Immature natural killer cell (primary cell): Measurements from ENCODE around the gene INPP4A. TPM values are rescaled to one million over a fixed set of nuclear protein-coding genes. Genes with fewer than 3 reads are reported as not detected.

Experiments used
- DNase-seq, 3 donors: peaks; one replicate each; pipeline ENCODE4 v3.0.0; 2022; ENCODE audit warnings: mixed read lengths in 1 of 3
- H3K27ac Mint-ChIP-seq, 6 donors: one replicate each; pipeline ENCODE4 v1.8.0; 2020; ENCODE audit warnings: mixed read lengths in 6 of 6, mild to moderate bottlenecking in 5 of 6, inconsistent platforms in 4 of 6, moderate library complexity in 3 of 6
- H3K27me3 Mint-ChIP-seq, 3 donors: one replicate each; pipeline ENCODE4 v1.8.0; 2020 to 2021; ENCODE audit warnings: low read depth in 3 of 3, mild to moderate bottlenecking in 3 of 3, mixed read lengths in 3 of 3, moderate library complexity in 3 of 3, inconsistent platforms in 1 of 3
- H3K36me3 Mint-ChIP-seq, 3 donors: one replicate each; pipeline ENCODE4 v1.8.0; 2020; ENCODE audit warnings: mixed read lengths in 3 of 3, inconsistent platforms in 2 of 3, mild to moderate bottlenecking in 2 of 3
- H3K4me1 Mint-ChIP-seq, 2 donors: one replicate each; pipeline ENCODE4 v1.8.0; 2020; ENCODE audit warnings: inconsistent platforms in 2 of 2, mild to moderate bottlenecking in 2 of 2, mixed read lengths in 2 of 2, moderate library complexity in 1 of 2
- H3K4me3 Mint-ChIP-seq, 5 donors: one replicate each; pipeline ENCODE4 v1.8.0; 2020; ENCODE audit warnings: mild to moderate bottlenecking in 5 of 5, mixed read lengths in 5 of 5, inconsistent platforms in 3 of 5, moderate library complexity in 3 of 5
- H3K9me3 Mint-ChIP-seq, 6 donors: one replicate each; pipeline ENCODE4 v1.8.0; 2020; ENCODE audit warnings: mild to moderate bottlenecking in 6 of 6, mixed read lengths in 6 of 6, inconsistent platforms in 4 of 6, moderate library complexity in 3 of 6
- polyA plus RNA-seq, 3 donors: library from polyadenylated mRNA; unstranded; fragments of 300-500 nt; fragmentation: Illumina TruSeq; gene quantifications; one replicate each; pipeline ENCODE4 v1.2.3, GENCODE V29; 2021

The INPP4A gene
- polyA plus RNA-seq, 3 donors from 2014 or later, result 34.1 to 101 (median 35.0) TPM

DNA sequence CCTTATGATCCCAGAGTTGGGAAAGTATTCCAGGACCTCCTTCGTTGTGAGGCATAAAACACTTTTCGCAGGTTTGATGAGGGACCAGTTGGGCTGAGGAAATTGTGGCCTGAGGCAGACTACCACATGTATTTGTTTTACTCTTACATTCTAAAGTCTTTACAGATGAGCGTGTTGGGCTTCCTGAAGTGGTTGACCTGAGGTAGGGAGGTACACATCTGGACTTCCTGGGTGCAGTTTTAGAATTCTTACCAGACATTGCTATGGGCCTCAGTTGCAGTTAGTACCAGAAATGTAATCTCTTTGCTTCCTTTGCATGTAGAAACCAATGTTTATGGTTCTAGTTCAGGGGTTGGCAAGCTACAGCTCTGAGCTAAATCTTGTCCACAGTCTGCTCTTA lies 114.9 kb downstream of the INPP4A start:
- H3K9me3 Mint-ChIP-seq, result no peaks in the 10 kb centered on the region
- H3K27me3 Mint-ChIP-seq, result peaks cover 0 to 12% (median 0%) of the 10 kb centered on the region in 3 donors
- peaks cover 14 to 58% (median 22%) of the 10 kb centered on the region in 3 donors for H3K36me3 Mint-ChIP-seq
- peak overlapping the region; percentile 59 to 88 (median 80) for H3K27ac Mint-ChIP-seq
- DNase-seq, result no peak
- peak overlapping the region; percentile 52 to 69 (median 67) for H3K4me3 Mint-ChIP-seq
- H3K4me1 Mint-ChIP-seq, result peaks cover 52 to 71% of the 10 kb centered on the region in 2 donors

DNA sequence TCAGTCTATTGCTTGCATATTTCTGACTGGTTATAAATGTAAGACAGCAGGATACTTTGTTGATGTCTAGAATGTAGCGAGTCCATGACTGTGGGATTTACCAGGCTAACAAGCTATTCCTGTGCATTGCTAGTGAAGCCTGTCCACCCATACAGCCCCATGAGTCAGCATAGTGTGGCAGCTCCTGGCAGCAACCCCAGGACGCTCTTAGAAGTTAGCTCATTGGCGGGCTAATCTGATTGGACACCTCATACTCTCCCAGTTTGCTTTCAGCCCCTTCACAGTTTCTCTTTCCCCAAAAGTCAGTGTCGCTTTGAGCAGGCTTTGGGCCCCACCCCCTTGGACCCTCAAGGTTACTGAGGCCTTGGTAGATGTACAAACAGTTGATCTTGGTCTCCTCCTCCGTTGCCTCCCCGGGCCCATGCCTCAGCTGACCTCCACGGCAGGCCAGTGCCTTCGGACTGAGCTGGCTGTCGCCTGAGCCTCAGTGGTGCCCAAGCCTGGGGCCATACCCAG lies 115.7 kb downstream of the INPP4A start:
- Mint-ChIP-seq H3K27me3 (peaks cover 0 to 7% (median 0%) of the 10 kb centered on the region in 3 donors), H3K4me3 (peak overlapping the region in 4 of 5 donors; percentile 21 to 69 (median 64)), H3K4me1 (peaks cover 48 to 64% of the 10 kb centered on the region in 2 donors), H3K27ac (peak overlapping the region; percentile 74 to 88 (median 81)), H3K9me3 (no peaks in the 10 kb centered on the region), H3K36me3 (peaks cover 7 to 54% (median 16%) of the 10 kb centered on the region in 3 donors)
- no peak for DNase-seq

- no peak overlapping the region for H3K4me3 Mint-ChIP-seq
- peaks cover 0 to 5% (median 0%) of the 10 kb centered on the region in 3 donors for H3K27me3 Mint-ChIP-seq
- H3K27ac Mint-ChIP-seq, result peak overlapping the region in 5 of 6 donors; percentile 19 to 83 (median 68)
- H3K36me3 Mint-ChIP-seq, result peaks cover 8 to 56% (median 22%) of the 10 kb centered on the region in 3 donors
- no peak for DNase-seq
- H3K4me1 Mint-ChIP-seq, result peaks cover 44 to 57% of the 10 kb centered on the region in 2 donors
- H3K9me3 Mint-ChIP-seq, result no peaks in the 10 kb centered on the region
Measured at GRCh38 chr2:98561018-98561417, 116.4 kb downstream of the INPP4A start.

- H3K9me3 Mint-ChIP-seq, result no peaks in the 10 kb centered on the region
- no peak for DNase-seq
- H3K36me3 Mint-ChIP-seq, result peaks cover 14 to 57% (median 32%) of the 10 kb centered on the region in 3 donors
- peaks cover 36 to 46% of the 10 kb centered on the region in 2 donors for H3K4me1 Mint-ChIP-seq
- no peak overlapping the region for H3K4me3 Mint-ChIP-seq
- H3K27ac Mint-ChIP-seq, result peak overlapping the region in 2 of 6 donors; percentile 67 to 68
- H3K27me3 Mint-ChIP-seq, result peaks cover 0 to 10% (median 4%) of the 10 kb centered on the region in 3 donors
Measured at GRCh38 chr2:98561902-98562695, 117.4 kb downstream of the INPP4A start.

DNA sequence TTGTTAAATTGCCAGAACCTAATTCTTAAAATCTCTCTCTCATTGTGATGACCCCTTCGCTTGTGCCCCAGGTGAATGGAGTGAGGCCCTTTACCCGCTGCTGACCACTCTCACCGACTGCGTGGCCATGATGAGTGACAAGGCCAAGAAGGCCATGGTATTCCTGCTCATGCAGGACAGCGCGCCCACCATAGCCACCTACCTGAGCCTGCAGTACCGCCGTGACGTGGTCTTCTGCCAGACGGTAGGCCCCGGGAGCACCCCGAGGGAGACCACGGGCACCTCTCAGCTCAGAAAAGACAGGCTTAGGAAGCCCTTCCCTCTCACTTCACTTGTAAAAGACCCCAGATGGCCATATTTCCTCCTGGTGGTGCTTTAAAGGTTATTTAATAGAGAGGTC lies 118.7 kb downstream of the INPP4A start:
- Mint-ChIP-seq H3K4me3 (no peak overlapping the region), H3K4me1 (peaks cover 30 to 33% of the 10 kb centered on the region in 2 donors), H3K27ac (peak overlapping the region in 3 of 6 donors; percentile 44 to 73 (median 62)), H3K27me3 (peaks cover 0 to 13% (median 6%) of the 10 kb centered on the region in 3 donors), H3K9me3 (no peaks in the 10 kb centered on the region), H3K36me3 (peaks cover 14 to 52% (median 34%) of the 10 kb centered on the region in 3 donors)
- DNase-seq, result no peak

GRCh38 chr2:98564541-98565132 lies 120.0 kb downstream of the INPP4A start:
- H3K27ac Mint-ChIP-seq, result peak overlapping the region in 2 of 6 donors; percentile 39 to 51
- no peaks in the 10 kb centered on the region for H3K9me3 Mint-ChIP-seq
- peaks cover 14 to 51% (median 29%) of the 10 kb centered on the region in 3 donors for H3K36me3 Mint-ChIP-seq
- no peak overlapping the region for H3K4me3 Mint-ChIP-seq
- H3K27me3 Mint-ChIP-seq, result peaks cover 0 to 13% (median 9%) of the 10 kb centered on the region in 3 donors
- peaks cover 21 to 23% of the 10 kb centered on the region in 2 donors for H3K4me1 Mint-ChIP-seq
- DNase-seq, result no peak

- Mint-ChIP-seq H3K4me1 (peaks cover 13 to 18% of the 10 kb centered on the region in 2 donors), H3K27me3 (peaks cover 0 to 13% (median 9%) of the 10 kb centered on the region in 3 donors), H3K27ac (peak overlapping the region in 3 of 6 donors; percentile 43 to 53 (median 51)), H3K36me3 (peaks cover 18 to 55% (median 36%) of the 10 kb centered on the region in 3 donors), H3K4me3 (no peak overlapping the region), H3K9me3 (no peaks in the 10 kb centered on the region)
- no peak for DNase-seq
Measured at GRCh38 chr2:98565286-98565860, 120.7 kb downstream of the INPP4A start.

GRCh38 chr2:98565941-98566340 lies 121.3 kb downstream of the INPP4A start:
- DNase-seq, result no peak
- Mint-ChIP-seq H3K9me3 (no peaks in the 10 kb centered on the region), H3K27me3 (peaks cover 0 to 13% (median 9%) of the 10 kb centered on the region in 3 donors), H3K4me3 (no peak overlapping the region), H3K27ac (peak overlapping the region in 4 of 6 donors; percentile 7 to 80 (median 18)), H3K36me3 (peaks cover 18 to 54% (median 37%) of the 10 kb centered on the region in 3 donors), H3K4me1 (peaks cover 8 to 12% of the 10 kb centered on the region in 2 donors)

- H3K4me3 Mint-ChIP-seq, result no peak overlapping the region
- H3K27ac Mint-ChIP-seq, result peak overlapping the region in 2 of 6 donors; percentile 17
- no peaks in the 10 kb centered on the region for H3K9me3 Mint-ChIP-seq
- H3K4me1 Mint-ChIP-seq, result peaks cover 0 to 11% of the 10 kb centered on the region in 2 donors
- DNase-seq, result no peak
- H3K36me3 Mint-ChIP-seq, result peaks cover 14 to 42% (median 30%) of the 10 kb centered on the region in 3 donors
- peaks cover 4 to 14% (median 9%) of the 10 kb centered on the region in 3 donors for H3K27me3 Mint-ChIP-seq
Measured at GRCh38 chr2:98568161-98568956, 123.7 kb downstream of the INPP4A start.

- DNase-seq, result peak; percentile 49 to 57 (median 53)
- no peak overlapping the region for H3K4me3 Mint-ChIP-seq
- peak overlapping the region; percentile 55 to 78 (median 70) for H3K27ac Mint-ChIP-seq
- no peaks in the 10 kb centered on the region for H3K9me3 Mint-ChIP-seq
- H3K36me3 Mint-ChIP-seq, result peaks cover 14 to 46% (median 30%) of the 10 kb centered on the region in 3 donors
- H3K27me3 Mint-ChIP-seq, result peaks cover 4 to 17% (median 12%) of the 10 kb centered on the region in 3 donors
- peaks cover 0 to 11% of the 10 kb centered on the region in 2 donors for H3K4me1 Mint-ChIP-seq
Measured at GRCh38 chr2:98569197-98569793, 124.6 kb downstream of the INPP4A start.

DNA sequence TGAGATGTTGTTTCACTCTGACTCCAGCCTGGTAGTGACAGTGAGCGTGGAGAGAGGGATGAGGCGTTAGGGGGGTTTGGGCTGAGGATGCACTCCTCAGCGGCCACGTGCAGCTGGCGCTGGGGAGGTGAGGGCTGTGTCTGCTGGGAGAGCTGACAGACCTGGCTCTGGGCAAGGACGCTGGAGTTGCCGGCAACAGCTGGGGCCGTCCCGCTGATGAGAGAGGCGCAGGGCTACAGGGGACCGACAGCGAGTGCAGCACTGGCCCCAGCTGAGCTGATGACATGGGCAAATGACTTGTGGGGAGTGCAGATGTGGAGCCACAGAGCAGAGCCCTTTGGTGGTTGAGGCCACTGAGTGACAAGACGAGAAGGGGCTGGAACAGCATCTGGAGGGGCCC lies 125.3 kb downstream of the INPP4A start:
- no peaks in the 10 kb centered on the region for H3K9me3 Mint-ChIP-seq
- H3K4me1 Mint-ChIP-seq, result peaks cover 0 to 11% of the 10 kb centered on the region in 2 donors
- no peak overlapping the region for H3K4me3 Mint-ChIP-seq
- H3K27ac Mint-ChIP-seq, result peak overlapping the region; percentile 55 to 78 (median 70)
- H3K27me3 Mint-ChIP-seq, result peaks cover 4 to 17% (median 12%) of the 10 kb centered on the region in 3 donors
- no peak for DNase-seq
- H3K36me3 Mint-ChIP-seq, result peaks cover 14 to 45% (median 30%) of the 10 kb centered on the region in 3 donors

DNA sequence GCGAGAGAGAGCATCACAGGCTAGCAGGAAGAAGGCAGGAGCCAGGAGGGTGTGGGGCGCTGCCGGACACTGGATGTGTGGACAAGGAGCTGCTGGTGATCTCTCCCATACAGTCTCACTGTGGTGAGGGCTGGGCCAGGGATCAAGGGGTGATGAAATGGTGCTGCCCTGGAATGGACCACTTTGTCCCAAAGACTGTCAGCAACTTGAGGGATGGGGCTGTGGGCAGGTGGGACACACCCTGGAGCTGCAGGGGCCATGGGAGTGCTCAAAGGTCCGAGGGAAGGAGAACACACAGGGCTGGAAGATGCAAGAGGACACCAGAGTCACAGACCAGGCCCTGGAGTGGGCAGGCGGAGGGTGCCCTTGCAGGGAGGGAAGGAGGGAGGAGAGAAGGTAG lies 125.7 kb downstream of the INPP4A start:
- Mint-ChIP-seq H3K27ac (peak overlapping the region in 4 of 6 donors; percentile 21 to 78 (median 72)), H3K27me3 (peaks cover 4 to 17% (median 12%) of the 10 kb centered on the region in 3 donors), H3K36me3 (peaks cover 14 to 45% (median 28%) of the 10 kb centered on the region in 3 donors), H3K4me3 (no peak overlapping the region), H3K4me1 (peaks cover 0 to 11% of the 10 kb centered on the region in 2 donors), H3K9me3 (no peaks in the 10 kb centered on the region)
- DNase-seq, result no peak
